ENCODE measurements around the gene INPP4B.

The INPP4B gene

DNA sequence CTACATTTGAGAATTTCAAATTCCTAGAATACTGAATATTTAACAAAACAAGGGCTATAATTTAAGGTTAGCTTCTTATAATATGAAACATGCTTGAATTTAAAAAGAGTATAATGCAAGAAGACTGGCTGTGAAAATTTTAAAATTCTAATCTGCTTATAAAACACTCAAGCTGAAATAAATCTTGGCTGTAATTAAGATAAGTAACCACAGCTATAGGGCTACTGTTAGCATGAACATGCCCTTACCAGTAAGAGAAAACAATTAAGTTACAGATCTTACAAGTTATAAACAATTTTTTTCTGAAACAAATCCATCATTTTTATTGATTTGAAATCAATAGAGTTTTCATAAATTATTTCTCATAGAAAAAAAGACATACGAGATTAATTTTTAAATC, 148.2 kb downstream of the INPP4B start:
- H3K4me3 ChIP-seq (replicated peaks in 1 of 2; ENCODE audit: low read depth in 2 of 2, low read length in 2 of 2), result no peak overlapping the region
- TF ChIP-seq CTCF (IDR thresholded peaks at IDR 0.05; ENCODE audit: low read depth, low read length), result no peak
- DNase-seq (ENCODE audit: low read depth in 2 of 2), result no peak

- no peak for TF ChIP-seq CTCF (IDR thresholded peaks at IDR 0.05; ENCODE audit: low read depth, low read length)
- no peak for DNase-seq (ENCODE audit: low read depth in 2 of 2)
- H3K4me3 ChIP-seq (replicated peaks in 1 of 2; ENCODE audit: low read depth in 2 of 2, low read length in 2 of 2), result no peak overlapping the region
Observed at GRCh38 chr4:142697320-142697719, 148.8 kb downstream of the INPP4B start.

DNA sequence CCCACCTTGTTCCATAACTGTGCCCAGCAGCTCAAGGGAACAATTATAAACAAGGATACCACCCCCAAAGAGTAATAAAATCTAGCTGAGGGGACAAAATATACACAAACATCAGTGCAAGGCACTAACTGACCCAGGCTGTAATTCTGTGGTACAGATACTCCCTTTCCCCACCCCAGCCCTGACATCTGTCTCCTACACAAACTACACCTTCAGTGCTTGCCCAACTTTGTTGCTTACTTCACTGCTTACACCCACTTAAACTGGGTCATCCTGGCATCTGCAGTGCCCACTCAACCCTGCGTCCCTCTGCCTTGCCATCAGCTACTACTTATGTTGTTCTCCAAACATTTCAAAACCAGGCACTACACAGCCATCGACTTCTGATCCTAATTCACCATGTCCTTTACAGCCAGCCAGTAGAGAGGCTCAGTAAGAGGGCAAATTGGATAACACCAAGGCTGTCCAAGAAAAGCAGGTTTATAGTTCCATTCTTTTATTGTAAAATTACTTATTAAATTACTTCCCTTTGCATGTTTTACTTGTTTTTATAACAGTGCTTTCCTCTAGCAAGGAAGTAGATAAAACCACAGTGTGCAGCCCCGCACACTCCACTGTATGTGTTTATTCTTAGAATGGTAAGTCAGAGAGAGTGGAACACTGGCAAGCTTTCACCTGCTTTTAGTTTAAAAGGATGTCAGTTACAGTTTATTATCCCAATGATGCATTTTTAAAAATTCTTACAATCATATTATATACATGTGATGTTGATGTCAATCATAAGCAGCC, 149.6 kb downstream of the INPP4B start:
- no peak overlapping the region for H3K4me3 ChIP-seq (replicated peaks in 1 of 2; ENCODE audit: low read depth in 2 of 2, low read length in 2 of 2)
- DNase-seq (ENCODE audit: low read depth in 2 of 2), result no peak
- TF ChIP-seq CTCF (IDR thresholded peaks at IDR 0.05; ENCODE audit: low read depth, low read length), result no peak

DNA sequence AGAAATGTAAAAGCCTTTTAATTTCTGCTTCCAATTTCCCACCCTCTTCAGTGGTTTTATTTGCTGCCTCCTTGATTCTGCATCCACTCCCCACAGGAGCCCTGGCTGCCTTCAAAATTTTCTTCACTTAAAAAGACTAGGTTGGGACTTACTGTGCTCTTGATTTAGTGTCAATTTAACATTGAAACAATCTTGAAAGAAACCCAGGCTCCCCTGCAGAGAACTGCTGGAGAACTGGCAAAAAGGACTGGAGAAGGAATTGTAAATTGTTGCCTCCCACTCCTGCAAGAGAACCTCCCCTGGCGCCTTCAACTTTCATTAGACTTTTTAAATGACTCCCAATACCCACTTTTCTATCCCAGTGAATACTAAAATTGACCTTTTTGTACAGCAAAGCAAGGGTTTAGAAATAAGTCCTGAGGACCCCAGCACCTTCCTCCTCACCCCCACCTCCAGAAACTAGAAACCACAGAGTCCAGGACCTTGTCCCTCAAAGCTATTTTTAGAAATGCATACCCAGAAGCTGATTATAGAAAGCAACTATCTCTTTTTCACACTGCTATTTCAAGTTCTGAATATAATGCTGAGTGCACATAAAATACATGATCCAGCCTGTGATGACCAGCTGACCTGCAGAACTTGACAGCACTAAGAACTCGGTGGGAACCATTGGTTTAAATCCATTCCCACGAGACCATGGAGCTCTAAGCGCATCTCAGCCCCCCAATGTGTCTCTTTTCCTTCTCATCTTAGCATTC, 155.5 kb downstream of the INPP4B start:
- DNase-seq (ENCODE audit: low read depth in 2 of 2), result no peak
- no peak for TF ChIP-seq CTCF (IDR thresholded peaks at IDR 0.05; ENCODE audit: low read depth, low read length)
- no peak overlapping the region for H3K4me3 ChIP-seq (replicated peaks in 1 of 2; ENCODE audit: low read depth in 2 of 2, low read length in 2 of 2)

DNA sequence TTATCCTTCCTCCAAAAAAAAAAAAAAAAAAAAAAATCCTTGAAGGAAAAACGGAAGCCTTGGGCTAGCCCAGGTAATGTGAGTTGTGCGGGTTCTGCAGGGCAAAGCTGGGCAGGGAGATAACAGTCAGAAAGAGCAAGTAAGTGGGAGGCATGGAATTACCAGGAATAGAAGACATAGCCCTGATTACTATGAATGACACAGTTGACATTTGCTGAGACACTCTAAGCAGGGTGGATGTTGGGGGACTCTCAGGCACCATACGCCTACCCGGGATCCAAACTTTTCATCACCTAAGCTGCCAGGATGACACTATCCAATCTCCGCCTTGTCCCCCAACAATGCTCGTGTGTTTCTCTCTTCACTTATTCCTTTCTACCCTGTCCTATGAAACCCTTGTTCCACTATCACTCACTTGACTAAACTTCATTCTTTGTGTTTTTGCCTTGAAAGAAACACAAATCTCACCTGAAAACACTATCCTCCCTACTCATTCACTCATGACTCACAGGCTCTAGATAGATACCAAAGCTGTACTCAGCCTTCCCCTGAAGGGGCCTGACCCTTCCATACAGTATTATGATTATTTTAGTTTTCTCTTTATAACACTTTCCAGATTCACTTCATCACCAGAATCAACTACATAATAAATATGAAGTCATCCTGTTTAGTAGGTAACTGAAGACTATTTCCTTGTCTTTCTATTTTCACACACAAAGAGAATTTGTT, 158.4 kb downstream of the INPP4B start:
- no peak for TF ChIP-seq CTCF (IDR thresholded peaks at IDR 0.05; ENCODE audit: low read depth, low read length)
- DNase-seq (ENCODE audit: low read depth in 2 of 2), result no peak
- no peak overlapping the region for H3K4me3 ChIP-seq (replicated peaks in 1 of 2; ENCODE audit: low read depth in 2 of 2, low read length in 2 of 2)

DNA sequence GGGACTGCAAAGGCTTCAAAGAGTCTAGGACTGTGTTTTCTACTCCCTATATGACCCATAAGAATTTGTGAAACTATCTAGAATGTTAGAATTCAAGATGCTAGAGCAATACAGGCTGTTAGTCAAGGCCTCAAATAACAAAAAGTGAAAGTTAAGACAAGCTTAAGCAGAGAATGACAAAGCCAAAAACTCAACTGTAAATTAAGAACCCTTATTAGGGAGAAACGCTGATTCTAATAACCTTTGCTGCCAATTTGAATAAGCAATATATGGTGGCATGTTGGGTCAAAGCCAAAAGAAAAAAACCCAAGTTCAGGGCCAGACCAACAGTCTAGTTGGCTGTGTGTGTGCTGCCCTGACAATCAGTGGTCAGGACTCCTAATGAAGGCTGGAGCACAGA, 160.0 kb downstream of the INPP4B start:
- no peak for TF ChIP-seq CTCF (IDR thresholded peaks at IDR 0.05; ENCODE audit: low read depth, low read length)
- DNase-seq (ENCODE audit: low read depth in 2 of 2), result no peak
- no peak overlapping the region for H3K4me3 ChIP-seq (replicated peaks in 1 of 2; ENCODE audit: low read depth in 2 of 2, low read length in 2 of 2)
